ENCODE results near the gene MACROD1.
A peak's percentile ranks its signal among the peaks of the same experiment; 100 is the strongest.

Gene MACROD1

GRCh38 chr11:64100782-64101353 lies 65.0 kb downstream of the MACROD1 start:
- Histone ChIP-seq H2AFZ (ENCODE audit: low read depth, low read length, severe bottlenecking) (no peak overlapping the region), H3K27me3 (ENCODE audit: low read length) (no peaks in the 10 kb centered on the region), H3F3A (ENCODE audit: insufficient read depth) (no peaks in the 10 kb centered on the region), H4K20me1 (ENCODE audit: low read depth, low read length) (no peaks in the 10 kb centered on the region), H3K36me3 (ENCODE audit: low read length) (no peaks in the 10 kb centered on the region), H3K4me2 (ENCODE audit: low read depth, low read length, poor library complexity, severe bottlenecking) (no peak overlapping the region), H3K4me3 (ENCODE audit: insufficient read depth, low read length, poor library complexity, severe bottlenecking) (no peak overlapping the region), H3K9me2 (replicated peaks; ENCODE audit: insufficient read depth, low read length) (no peaks in the 10 kb centered on the region), H3K9me3 (ENCODE audit: insufficient read depth, low read length) (no peaks in the 10 kb centered on the region), H3K9ac (ENCODE audit: low read length) (no peak overlapping the region), H3K79me2 (ENCODE audit: insufficient read depth, low read length) (no peaks in the 10 kb centered on the region), H3K27ac (ENCODE audit: low read depth, low read length) (no peak overlapping the region)
- TF ChIP-seq, protein P1, sequence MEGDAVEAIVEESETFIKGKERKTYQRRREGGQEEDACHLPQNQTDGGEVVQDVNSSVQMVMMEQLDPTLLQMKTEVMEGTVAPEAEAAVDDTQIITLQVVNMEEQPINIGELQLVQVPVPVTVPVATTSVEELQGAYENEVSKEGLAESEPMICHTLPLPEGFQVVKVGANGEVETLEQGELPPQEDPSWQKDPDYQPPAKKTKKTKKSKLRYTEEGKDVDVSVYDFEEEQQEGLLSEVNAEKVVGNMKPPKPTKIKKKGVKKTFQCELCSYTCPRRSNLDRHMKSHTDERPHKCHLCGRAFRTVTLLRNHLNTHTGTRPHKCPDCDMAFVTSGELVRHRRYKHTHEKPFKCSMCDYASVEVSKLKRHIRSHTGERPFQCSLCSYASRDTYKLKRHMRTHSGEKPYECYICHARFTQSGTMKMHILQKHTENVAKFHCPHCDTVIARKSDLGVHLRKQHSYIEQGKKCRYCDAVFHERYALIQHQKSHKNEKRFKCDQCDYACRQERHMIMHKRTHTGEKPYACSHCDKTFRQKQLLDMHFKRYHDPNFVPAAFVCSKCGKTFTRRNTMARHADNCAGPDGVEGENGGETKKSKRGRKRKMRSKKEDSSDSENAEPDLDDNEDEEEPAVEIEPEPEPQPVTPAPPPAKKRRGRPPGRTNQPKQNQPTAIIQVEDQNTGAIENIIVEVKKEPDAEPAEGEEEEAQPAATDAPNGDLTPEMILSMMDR (IDR thresholded peaks at IDR 0.05; ENCODE audit: insufficient read depth, low read length, poor library complexity, severe bottlenecking): no peak

- Histone ChIP-seq H2AFZ (ENCODE audit: low read depth, low read length, severe bottlenecking) (no peak overlapping the region), H3K9me3 (ENCODE audit: insufficient read depth, low read length) (no peaks in the 10 kb centered on the region), H3F3A (ENCODE audit: insufficient read depth) (no peaks in the 10 kb centered on the region), H3K4me2 (ENCODE audit: low read depth, low read length, poor library complexity, severe bottlenecking) (no peak overlapping the region), H4K20me1 (ENCODE audit: low read depth, low read length) (no peaks in the 10 kb centered on the region), H3K36me3 (ENCODE audit: low read length) (no peaks in the 10 kb centered on the region), H3K9me2 (replicated peaks; ENCODE audit: insufficient read depth, low read length) (no peaks in the 10 kb centered on the region), H3K27me3 (ENCODE audit: low read length) (no peaks in the 10 kb centered on the region), H3K27ac (ENCODE audit: low read depth, low read length) (no peak overlapping the region), H3K79me2 (ENCODE audit: insufficient read depth, low read length) (no peaks in the 10 kb centered on the region), H3K9ac (ENCODE audit: low read length) (no peak overlapping the region), H3K4me3 (ENCODE audit: insufficient read depth, low read length, poor library complexity, severe bottlenecking) (no peak overlapping the region)
- no peak for TF ChIP-seq EZH2phosphoT487 (conservative IDR thresholded peaks at IDR 0.05; ENCODE audit: low read length)
- TF ChIP-seq, protein P1 (IDR thresholded peaks at IDR 0.05; ENCODE audit: insufficient read depth, low read length, poor library complexity, severe bottlenecking): peak; percentile 55
These were observed 65.6 kb downstream of the MACROD1 start for GRCh38 chr11:64100360-64100759.

- H3K27me3 ChIP-seq (ENCODE audit: low read length): no peaks in the 10 kb centered on the region
- no peak overlapping the region for H3K9ac ChIP-seq (ENCODE audit: low read length)
- no peaks in the 10 kb centered on the region for H3F3A ChIP-seq (ENCODE audit: insufficient read depth)
- no peaks in the 10 kb centered on the region for H3K9me3 ChIP-seq (ENCODE audit: insufficient read depth, low read length)
- H3K36me3 ChIP-seq (ENCODE audit: low read length): no peaks in the 10 kb centered on the region
- no peak overlapping the region for H3K4me3 ChIP-seq (ENCODE audit: insufficient read depth, low read length, poor library complexity, severe bottlenecking)
- no peaks in the 10 kb centered on the region for H4K20me1 ChIP-seq (ENCODE audit: low read depth, low read length)
- H3K4me2 ChIP-seq (ENCODE audit: low read depth, low read length, poor library complexity, severe bottlenecking): no peak overlapping the region
- H3K27ac ChIP-seq (ENCODE audit: low read depth, low read length): no peak overlapping the region
- no peaks in the 10 kb centered on the region for H3K79me2 ChIP-seq (ENCODE audit: insufficient read depth, low read length)
- H2AFZ ChIP-seq (ENCODE audit: low read depth, low read length, severe bottlenecking): no peak overlapping the region
- no peaks in the 10 kb centered on the region for H3K9me2 ChIP-seq (replicated peaks; ENCODE audit: insufficient read depth, low read length)
- no peak for TF ChIP-seq EZH2phosphoT487 (conservative IDR thresholded peaks at IDR 0.05; ENCODE audit: low read length)
- TF ChIP-seq, protein P1 (IDR thresholded peaks at IDR 0.05; ENCODE audit: insufficient read depth, low read length, poor library complexity, severe bottlenecking): no peak
These were observed 66.5 kb downstream of the MACROD1 start for GRCh38 chr11:64099436-64099835.
